ENCODE data around the gene SPRTN. TPM values are rescaled to one million over a fixed set of nuclear protein-coding genes. Genes with fewer than 3 reads are reported as not detected.

The SPRTN gene
- polyA plus RNA-seq, 1 of the 3 experiments (the other 2 are of a cell fraction): 17.3 TPM

DNA sequence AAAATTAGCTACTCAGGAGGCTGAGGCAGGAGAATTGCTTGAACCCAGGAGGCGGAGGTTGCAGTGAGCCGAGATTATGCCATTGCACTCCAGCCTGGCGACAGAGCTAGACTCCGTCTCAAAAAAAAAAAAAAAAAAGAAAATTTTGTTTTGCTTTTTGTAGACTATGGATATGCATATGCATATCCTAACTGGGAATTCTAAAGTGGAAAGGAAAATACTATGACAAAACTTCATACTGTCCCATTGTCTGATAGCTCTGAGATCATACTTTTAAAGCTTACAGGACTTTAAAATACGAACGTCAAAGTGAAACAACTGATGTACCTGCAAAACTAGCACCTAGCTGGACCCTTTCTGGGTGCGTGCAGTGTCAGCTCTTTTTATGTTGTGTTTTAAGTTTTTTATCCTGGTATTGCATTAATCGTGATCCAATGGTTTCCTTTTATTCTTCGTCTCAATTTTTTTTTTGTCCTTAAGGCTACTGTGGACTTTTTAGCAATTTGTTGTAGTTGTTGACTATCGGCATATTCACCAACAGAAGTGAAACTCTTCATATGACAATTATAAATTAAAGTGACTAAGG is 19.2 kb downstream of the SPRTN start:
- Histone ChIP-seq H3K4me3 (ENCODE audit: low read depth in 2 of 2, low read length in 1 of 2) (no peak overlapping the region), H3K4me2 (no peak overlapping the region), H3K4me1 (ENCODE audit: control insufficient read depth in 1 of 2, insufficient read depth in 2 of 2, low read depth in 1 of 2, low read length in 1 of 2) (peaks cover 0 to 2% of the 10 kb centered on the region in 2 experiments; a peak in 1 of 4 replicates), H4K20me1 (ENCODE audit: insufficient read depth) (no peaks in the 10 kb centered on the region), H3K9me3 (no peaks in the 10 kb centered on the region), H3K9ac (no peak overlapping the region), H3F3A (replicated peaks; ENCODE audit: insufficient read depth) (peaks cover 5% of the 10 kb centered on the region), H3K36me3 (replicated peaks in 1 of 2; ENCODE audit: control insufficient read depth in 1 of 2, insufficient read depth in 2 of 2, low read length in 1 of 2) (peaks cover 32 to 34% of the 10 kb centered on the region in 2 experiments), H3K9me2 (no peaks in the 10 kb centered on the region), H2AFZ (ENCODE audit: low read depth) (no peak overlapping the region), H3K27ac (ENCODE audit: low read depth in 2 of 2, low read length in 1 of 2) (no peak overlapping the region), H3K27me3 (ENCODE audit: insufficient read depth) (no peaks in the 10 kb centered on the region), H3K79me2 (ENCODE audit: insufficient read depth) (peaks cover 3% of the 10 kb centered on the region; the same call in 1 of the 2 replicates)
- POLR2A ChIA-PET: no interaction called here
- WGBS (ENCODE audit: low lambda C conversion rate): 91% methylated on average over 10 of the region's 10 CpGs
- DNase-seq: no peak
- CTCF ChIA-PET: interaction anchor here (0.7 to 2.5 kb wide), 37 partner anchors 8 to 400 kb away, joined by 3 to 12 read pairs (median 4); partner anchors contain the start of genes EXOC8 and SPRTN
- TF ChIP-seq REST (IDR thresholded peaks at IDR 0.05; ENCODE audit: low read depth, low read length): no peak
- no peak for TF ChIP-seq GATA2 (CRISPR knock-in tag; IDR thresholded peaks at IDR 0.05)
- TF ChIP-seq, protein P1, sequence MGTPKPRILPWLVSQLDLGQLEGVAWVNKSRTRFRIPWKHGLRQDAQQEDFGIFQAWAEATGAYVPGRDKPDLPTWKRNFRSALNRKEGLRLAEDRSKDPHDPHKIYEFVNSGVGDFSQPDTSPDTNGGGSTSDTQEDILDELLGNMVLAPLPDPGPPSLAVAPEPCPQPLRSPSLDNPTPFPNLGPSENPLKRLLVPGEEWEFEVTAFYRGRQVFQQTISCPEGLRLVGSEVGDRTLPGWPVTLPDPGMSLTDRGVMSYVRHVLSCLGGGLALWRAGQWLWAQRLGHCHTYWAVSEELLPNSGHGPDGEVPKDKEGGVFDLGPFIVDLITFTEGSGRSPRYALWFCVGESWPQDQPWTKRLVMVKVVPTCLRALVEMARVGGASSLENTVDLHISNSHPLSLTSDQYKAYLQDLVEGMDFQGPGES (IDR thresholded peaks at IDR 0.05; ENCODE audit: low read depth, low read length): no peak
- TF ChIP-seq MXI1 (IDR thresholded peaks at IDR 0.05; ENCODE audit: low read depth, low read length): no peak
- TF ChIP-seq RXRA (IDR thresholded peaks at IDR 0.05; ENCODE audit: borderline replicate concordance, low read depth): no peak
- no peak for TF ChIP-seq SMC3 (IDR thresholded peaks at IDR 0.05; ENCODE audit: low read depth, low read length)
- TF ChIP-seq, protein P2, sequence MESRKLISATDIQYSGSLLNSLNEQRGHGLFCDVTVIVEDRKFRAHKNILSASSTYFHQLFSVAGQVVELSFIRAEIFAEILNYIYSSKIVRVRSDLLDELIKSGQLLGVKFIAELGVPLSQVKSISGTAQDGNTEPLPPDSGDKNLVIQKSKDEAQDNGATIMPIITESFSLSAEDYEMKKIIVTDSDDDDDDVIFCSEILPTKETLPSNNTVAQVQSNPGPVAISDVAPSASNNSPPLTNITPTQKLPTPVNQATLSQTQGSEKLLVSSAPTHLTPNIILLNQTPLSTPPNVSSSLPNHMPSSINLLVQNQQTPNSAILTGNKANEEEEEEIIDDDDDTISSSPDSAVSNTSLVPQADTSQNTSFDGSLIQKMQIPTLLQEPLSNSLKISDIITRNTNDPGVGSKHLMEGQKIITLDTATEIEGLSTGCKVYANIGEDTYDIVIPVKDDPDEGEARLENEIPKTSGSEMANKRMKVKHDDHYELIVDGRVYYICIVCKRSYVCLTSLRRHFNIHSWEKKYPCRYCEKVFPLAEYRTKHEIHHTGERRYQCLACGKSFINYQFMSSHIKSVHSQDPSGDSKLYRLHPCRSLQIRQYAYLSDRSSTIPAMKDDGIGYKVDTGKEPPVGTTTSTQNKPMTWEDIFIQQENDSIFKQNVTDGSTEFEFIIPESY (IDR thresholded peaks at IDR 0.05; ENCODE audit: borderline replicate concordance, low read depth): no peak
- no peak for TF ChIP-seq RFX5 (IDR thresholded peaks at IDR 0.05; ENCODE audit: low read length)
- no peak for TF ChIP-seq JUND (IDR thresholded peaks at IDR 0.05)
- no peak for TF ChIP-seq TAF1 (IDR thresholded peaks at IDR 0.05; ENCODE audit: borderline replicate concordance, low read depth, low read length)
- no peak for TF ChIP-seq RAD21 (IDR thresholded peaks at IDR 0.05; ENCODE audit: low read length)
- TF ChIP-seq FOXJ3 (CRISPR knock-in tag; IDR thresholded peaks at IDR 0.05): no peak
- TF ChIP-seq GABPA (IDR thresholded peaks at IDR 0.05; ENCODE audit: low read depth): no peak
- TF ChIP-seq EZH2phosphoT487 (IDR thresholded peaks at IDR 0.05; ENCODE audit: borderline replicate concordance, low read depth): no peak
